Measurements from ENCODE around the gene PPP2R2C. TPM values are rescaled to one million over a fixed set of nuclear protein-coding genes. Genes with fewer than 3 reads are reported as not detected.

PPP2R2C gene
- total RNA-seq, 1 experiment from 2014 or later, result not detected

DNA sequence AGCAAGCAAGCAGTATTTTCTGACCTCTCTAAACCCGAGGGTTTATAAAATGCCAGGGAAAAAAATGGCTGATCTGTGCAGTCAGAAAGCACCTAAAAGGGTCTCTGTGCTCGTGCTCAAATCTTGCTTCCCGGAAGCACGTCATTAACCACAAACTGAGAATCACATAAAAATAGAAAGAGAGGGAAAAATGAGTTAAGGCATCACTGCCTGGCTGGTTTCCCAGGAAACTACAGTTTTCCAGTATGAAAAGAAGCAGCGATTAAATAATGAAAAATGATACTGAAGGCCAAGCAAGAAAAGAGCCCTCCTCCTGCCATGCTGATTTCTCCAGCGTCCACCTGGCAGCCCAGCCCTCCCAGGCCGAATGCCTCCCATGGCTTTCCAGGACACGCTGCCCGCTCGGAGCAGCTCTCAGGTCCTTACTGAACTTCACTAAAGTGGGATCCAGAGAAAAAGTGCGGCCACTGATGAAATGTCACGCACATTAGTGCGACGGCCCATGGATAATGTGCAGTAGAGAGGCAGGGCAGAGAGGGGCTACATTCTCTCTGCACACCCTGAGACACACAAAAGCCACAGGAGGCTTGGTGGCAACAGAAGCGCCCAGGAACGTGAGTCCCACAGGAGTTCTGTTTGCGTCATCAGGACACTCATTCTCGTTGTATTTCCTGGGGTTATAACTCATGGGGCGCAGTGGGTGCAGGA lies 122.4 kb downstream of the PPP2R2C start:
- Mint-ChIP-seq H3K27me3 (ENCODE audit: insufficient read depth, unreplicated experiment) (peaks cover 34% of the 10 kb centered on the region), H3K9me3 (ENCODE audit: unreplicated experiment) (no peaks in the 10 kb centered on the region), H3K27ac (ENCODE audit: unreplicated experiment) (no peak overlapping the region), H3K36me3 (ENCODE audit: insufficient read depth, unreplicated experiment) (no peaks in the 10 kb centered on the region), H3K4me1 (ENCODE audit: low read depth, unreplicated experiment) (no peaks in the 10 kb centered on the region), H3K4me3 (ENCODE audit: unreplicated experiment) (no peak overlapping the region)
- intact Hi-C loops (cut with micrococcal nuclease; ENCODE audit: unreplicated experiment), result no loop called here
- Histone ChIP-seq H3K36me3 (ENCODE audit: control insufficient read depth, insufficient read depth, low read length) (no peaks in the 10 kb centered on the region), H3K27me3 (replicated peaks; ENCODE audit: control insufficient read depth, insufficient read depth, low read length) (no peaks in the 10 kb centered on the region), H3K9me3 (no peaks in the 10 kb centered on the region), H3K4me3 (ENCODE audit: low read depth, low read length) (no peak overlapping the region), H3K4me1 (no peaks in the 10 kb centered on the region)
- no peak for DNase-seq
- ChIA-PET POLR2A (no interaction called here), CTCF (no interaction called here)
- no TSS peak for BruUV-seq (replicated peaks)
- TF ChIP-seq, protein P1, sequence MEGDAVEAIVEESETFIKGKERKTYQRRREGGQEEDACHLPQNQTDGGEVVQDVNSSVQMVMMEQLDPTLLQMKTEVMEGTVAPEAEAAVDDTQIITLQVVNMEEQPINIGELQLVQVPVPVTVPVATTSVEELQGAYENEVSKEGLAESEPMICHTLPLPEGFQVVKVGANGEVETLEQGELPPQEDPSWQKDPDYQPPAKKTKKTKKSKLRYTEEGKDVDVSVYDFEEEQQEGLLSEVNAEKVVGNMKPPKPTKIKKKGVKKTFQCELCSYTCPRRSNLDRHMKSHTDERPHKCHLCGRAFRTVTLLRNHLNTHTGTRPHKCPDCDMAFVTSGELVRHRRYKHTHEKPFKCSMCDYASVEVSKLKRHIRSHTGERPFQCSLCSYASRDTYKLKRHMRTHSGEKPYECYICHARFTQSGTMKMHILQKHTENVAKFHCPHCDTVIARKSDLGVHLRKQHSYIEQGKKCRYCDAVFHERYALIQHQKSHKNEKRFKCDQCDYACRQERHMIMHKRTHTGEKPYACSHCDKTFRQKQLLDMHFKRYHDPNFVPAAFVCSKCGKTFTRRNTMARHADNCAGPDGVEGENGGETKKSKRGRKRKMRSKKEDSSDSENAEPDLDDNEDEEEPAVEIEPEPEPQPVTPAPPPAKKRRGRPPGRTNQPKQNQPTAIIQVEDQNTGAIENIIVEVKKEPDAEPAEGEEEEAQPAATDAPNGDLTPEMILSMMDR (IDR thresholded peaks at IDR 0.05; ENCODE audit: insufficient read depth in 1 of 2, low read depth in 1 of 2, low read length in 1 of 2, severe bottlenecking in 1 of 2, unreplicated experiment in 1 of 2), result no peak

DNA sequence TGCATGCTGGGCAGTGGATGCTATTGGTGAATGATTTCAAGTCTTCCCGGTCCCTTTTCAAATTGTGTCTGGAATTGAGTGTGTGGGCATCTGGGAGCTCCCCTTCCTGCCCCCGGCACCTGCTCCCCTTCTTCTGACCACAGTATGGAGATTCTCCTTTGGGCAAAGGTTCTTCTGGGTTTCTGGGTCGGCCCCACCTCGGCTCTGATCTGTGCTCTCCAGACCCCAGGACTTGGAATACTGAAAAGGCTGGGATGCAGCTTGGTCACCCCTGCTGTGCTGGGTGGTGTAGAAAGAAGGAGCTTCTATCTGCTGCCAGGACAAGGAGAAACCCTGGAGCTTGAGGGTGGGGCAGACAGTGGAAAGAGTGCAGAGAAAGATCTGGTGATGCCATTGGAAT lies 124.0 kb downstream of the PPP2R2C start:
- no peaks in the 10 kb centered on the region for H3K9me3 Mint-ChIP-seq (ENCODE audit: unreplicated experiment)
- ChIA-PET CTCF (no interaction called here), POLR2A (no interaction called here)
- DNase-seq, result no peak
- H3K4me1 Mint-ChIP-seq (ENCODE audit: low read depth, unreplicated experiment), result no peaks in the 10 kb centered on the region
- H3K27ac Mint-ChIP-seq (ENCODE audit: unreplicated experiment), result no peak overlapping the region
- H3K9me3 ChIP-seq, result no peaks in the 10 kb centered on the region
- no TSS peak for BruUV-seq (replicated peaks)
- no peaks in the 10 kb centered on the region for H3K27me3 ChIP-seq (replicated peaks; ENCODE audit: control insufficient read depth, insufficient read depth, low read length)
- intact Hi-C loops (cut with micrococcal nuclease; ENCODE audit: unreplicated experiment), result no loop called here
- TF ChIP-seq, protein P1 (IDR thresholded peaks at IDR 0.05; ENCODE audit: insufficient read depth in 1 of 2, low read depth in 1 of 2, low read length in 1 of 2, severe bottlenecking in 1 of 2, unreplicated experiment in 1 of 2), result no peak
- peaks cover 28% of the 10 kb centered on the region for H3K27me3 Mint-ChIP-seq (ENCODE audit: insufficient read depth, unreplicated experiment)
- no peak overlapping the region for H3K4me3 Mint-ChIP-seq (ENCODE audit: unreplicated experiment)
- no peaks in the 10 kb centered on the region for H3K36me3 Mint-ChIP-seq (ENCODE audit: insufficient read depth, unreplicated experiment)
- no peaks in the 10 kb centered on the region for H3K4me1 ChIP-seq
- H3K4me3 ChIP-seq (ENCODE audit: low read depth, low read length), result no peak overlapping the region
- no peaks in the 10 kb centered on the region for H3K36me3 ChIP-seq (ENCODE audit: control insufficient read depth, insufficient read depth, low read length)

DNA sequence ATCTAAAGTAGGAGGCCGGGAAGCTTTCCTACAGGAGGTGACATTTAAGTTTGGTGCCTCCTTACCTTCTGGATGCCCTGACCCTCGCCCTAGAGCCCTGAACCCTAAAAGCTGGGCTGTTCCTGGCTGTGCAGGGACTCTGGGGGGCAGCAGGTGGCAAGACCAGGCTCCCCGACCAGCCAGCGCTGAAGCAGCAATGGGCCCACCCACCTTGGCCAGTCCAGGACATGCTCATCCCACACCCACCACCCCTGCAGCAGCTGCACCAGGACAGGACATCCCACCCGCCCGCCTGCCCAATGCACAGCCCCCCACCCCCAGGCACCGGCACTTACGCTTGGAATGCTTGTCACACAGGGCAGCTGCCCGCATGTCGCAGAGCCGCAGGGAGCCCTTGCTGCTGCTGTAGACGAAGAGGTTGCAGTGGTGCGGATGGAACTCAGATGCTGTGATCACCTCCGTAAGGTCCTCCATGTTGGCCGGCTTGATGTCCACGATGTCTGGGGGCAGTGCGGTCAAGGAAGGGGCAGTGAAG lies 124.8 kb downstream of the PPP2R2C start:
- TF ChIP-seq, protein P1 (IDR thresholded peaks at IDR 0.05; ENCODE audit: insufficient read depth in 1 of 2, low read depth in 1 of 2, low read length in 1 of 2, severe bottlenecking in 1 of 2, unreplicated experiment in 1 of 2), result no peak
- peaks cover 28% of the 10 kb centered on the region for H3K27me3 Mint-ChIP-seq (ENCODE audit: insufficient read depth, unreplicated experiment)
- H3K27ac Mint-ChIP-seq (ENCODE audit: unreplicated experiment), result no peak overlapping the region
- ChIA-PET POLR2A (no interaction called here), CTCF (interaction anchor here (0.5 kb wide), 1 partner anchor 227 kb away, joined by 3 read pairs; no protein-coding TSS in a partner anchor)
- no peak overlapping the region for H3K4me3 Mint-ChIP-seq (ENCODE audit: unreplicated experiment)
- H3K9me3 Mint-ChIP-seq (ENCODE audit: unreplicated experiment), result no peaks in the 10 kb centered on the region
- no peaks in the 10 kb centered on the region for H3K36me3 Mint-ChIP-seq (ENCODE audit: insufficient read depth, unreplicated experiment)
- no peak overlapping the region for H3K4me3 ChIP-seq (ENCODE audit: low read depth, low read length)
- H3K4me1 ChIP-seq, result no peaks in the 10 kb centered on the region
- no peaks in the 10 kb centered on the region for H3K27me3 ChIP-seq (replicated peaks; ENCODE audit: control insufficient read depth, insufficient read depth, low read length)
- no peaks in the 10 kb centered on the region for H3K4me1 Mint-ChIP-seq (ENCODE audit: low read depth, unreplicated experiment)
- no peaks in the 10 kb centered on the region for H3K9me3 ChIP-seq
- DNase-seq, result no peak
- H3K36me3 ChIP-seq (ENCODE audit: control insufficient read depth, insufficient read depth, low read length), result no peaks in the 10 kb centered on the region
- no TSS peak for BruUV-seq (replicated peaks)
- intact Hi-C loops (cut with micrococcal nuclease; ENCODE audit: unreplicated experiment), result no loop called here
